ENCODE measurements around the gene UBE2H.

DNA sequence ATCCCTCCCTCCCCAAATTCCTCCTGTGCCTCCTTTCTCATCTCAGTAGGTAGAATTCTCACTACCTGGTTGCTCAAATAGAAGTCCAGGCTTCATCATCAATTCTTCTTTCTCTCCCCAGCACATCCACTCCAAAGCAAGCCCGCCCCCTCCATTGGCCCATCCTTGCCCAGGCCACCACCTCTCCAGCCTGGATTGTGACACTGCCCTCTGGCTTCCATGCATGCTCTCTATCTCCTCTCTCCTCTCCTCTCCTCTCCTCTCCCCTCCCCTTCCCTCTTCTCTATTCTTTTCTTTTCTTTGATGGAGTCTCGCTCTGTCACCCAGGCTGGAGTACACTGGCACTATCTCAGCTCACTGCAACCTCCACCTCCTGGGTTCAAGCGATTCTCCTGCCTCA is 144.9 kb downstream of the UBE2H start:
- TF ChIP-seq SUZ12 (IDR thresholded peaks at IDR 0.05) = no peak
- TF ChIP-seq FOXA1 (IDR thresholded peaks at IDR 0.05) = no peak
- no peak for TF ChIP-seq SP1 (IDR thresholded peaks at IDR 0.05)
- TF ChIP-seq NFRKB (IDR thresholded peaks at IDR 0.05) = no peak
- TF ChIP-seq FOXM1 (IDR thresholded peaks at IDR 0.05; ENCODE audit: borderline replicate concordance) = no peak
- TF ChIP-seq TARDBP (IDR thresholded peaks at IDR 0.05) = no peak
- no peak for TF ChIP-seq BHLHE40 (IDR thresholded peaks at IDR 0.05; ENCODE audit: borderline replicate concordance)
